SW 1271 (cell line): Measurements from ENCODE around the gene NAALADL1.
"Not testable (repeated sequence)": the region's sequence is repeated elsewhere in the genome, so short reads cannot be mapped to it uniquely, and the experiment has no call there.

Source experiments
- DNase-seq, 2 experiments: peaks; one replicate each; lab custom pipeline; 2025; lab: John Stamatoyannopoulos, UW

Gene NAALADL1

DNA sequence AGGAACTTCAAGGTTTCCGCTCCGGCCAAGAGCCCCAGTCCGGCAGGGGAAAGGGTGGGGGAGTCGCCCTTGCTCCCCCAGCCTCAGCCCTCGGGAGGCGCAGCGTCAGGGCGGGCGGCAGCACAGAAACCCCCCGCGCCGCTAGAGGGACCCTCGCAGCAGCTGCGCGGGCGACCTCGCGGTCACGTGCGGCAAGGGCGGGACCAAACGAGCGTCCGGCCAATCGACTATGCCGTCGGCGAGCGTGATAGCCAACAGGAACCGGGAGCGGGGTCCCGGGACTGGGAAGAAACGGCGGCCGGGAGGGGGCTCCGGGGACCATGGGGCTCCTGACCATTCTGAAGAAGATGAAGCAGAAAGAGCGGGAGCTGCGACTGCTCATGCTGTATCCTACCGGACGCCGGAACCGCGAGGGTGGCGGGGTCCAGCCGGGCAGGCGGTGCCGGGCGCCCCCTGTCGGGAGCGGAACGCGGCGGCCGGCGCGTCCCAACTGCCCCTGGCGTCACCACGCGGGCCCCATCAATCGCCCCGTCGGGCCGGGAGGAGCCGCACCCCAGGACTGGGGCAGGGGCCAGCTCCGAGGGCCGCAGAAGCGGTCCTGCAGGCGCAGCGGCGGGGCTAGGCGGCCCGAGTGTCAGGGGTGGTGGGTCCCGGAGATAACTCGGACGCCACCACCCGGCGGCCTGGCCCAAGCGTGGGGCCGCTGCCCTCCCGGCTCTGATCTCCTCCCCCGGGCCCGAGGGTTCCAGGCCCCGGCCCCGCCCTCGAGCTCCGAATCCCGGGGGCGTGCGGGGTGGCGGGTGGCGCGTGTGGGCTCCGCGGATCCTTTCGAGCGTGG is 44.2 kb downstream of the NAALADL1 start, which contains the start of gene ARL2:
Gene ARL2, plus strand, starts transcription at position 273 of the 838 bp plus-strand sequence. Its CDS starts 48 bp downstream, at position 321.
- peak; percentile 65 to 87 for DNase-seq

DNA sequence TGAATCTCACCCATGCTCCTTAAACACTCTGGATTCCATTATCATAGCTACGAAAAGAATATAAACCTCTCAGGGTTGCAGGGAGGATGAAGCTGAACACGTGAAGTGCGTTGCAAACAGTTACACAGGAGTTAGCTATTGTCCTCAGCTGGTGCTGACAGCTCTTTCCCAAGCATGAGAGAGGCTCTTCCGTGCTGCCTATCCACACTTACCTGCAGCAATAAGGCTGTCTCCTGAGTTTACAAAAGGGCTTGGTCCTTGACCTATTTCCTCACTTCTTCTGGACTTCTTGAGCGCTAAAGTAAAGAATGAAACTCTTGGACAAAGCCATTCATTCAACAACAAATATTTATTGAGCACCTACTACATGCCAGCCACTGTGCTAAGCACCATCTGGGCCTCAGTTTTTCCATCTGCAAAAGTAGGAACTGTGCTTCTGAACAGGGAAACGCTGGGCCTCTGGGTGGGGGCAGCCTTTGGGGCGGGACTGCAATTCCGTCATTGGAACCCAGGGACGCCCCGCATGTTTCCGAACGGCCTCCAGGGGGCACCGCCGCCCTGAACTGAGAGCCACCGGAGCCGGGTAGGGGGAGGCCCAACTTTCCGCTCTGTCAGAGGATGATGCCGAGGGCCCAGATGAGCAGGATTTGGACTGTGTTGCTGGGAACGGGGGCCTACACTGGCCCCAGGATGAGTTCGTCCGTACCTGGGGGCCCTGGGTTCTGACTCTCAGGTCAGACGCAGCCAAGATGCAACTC is 45.0 kb downstream of the NAALADL1 start:
- DNase-seq, result peak; percentile 67 to 83

DNA sequence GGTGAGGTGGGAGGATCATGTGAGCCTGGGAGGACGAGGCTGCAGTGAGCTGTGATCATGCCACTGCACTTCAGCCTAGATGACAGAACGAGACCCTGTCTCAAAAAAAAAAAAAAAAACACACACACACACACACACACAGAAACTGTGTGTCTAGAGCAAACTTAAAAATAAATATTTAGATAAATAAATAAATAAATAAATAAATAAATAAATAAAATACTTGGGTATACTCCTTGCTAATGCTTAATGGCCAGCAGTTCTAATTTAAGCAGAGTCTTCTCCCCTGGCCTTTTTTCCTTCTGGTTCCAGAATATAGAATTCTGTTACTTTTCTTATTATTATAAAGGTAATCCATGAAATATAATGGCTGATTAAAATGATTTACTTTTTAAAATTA is 49.5 kb downstream of the NAALADL1 start:
- no peak for DNase-seq

DNA sequence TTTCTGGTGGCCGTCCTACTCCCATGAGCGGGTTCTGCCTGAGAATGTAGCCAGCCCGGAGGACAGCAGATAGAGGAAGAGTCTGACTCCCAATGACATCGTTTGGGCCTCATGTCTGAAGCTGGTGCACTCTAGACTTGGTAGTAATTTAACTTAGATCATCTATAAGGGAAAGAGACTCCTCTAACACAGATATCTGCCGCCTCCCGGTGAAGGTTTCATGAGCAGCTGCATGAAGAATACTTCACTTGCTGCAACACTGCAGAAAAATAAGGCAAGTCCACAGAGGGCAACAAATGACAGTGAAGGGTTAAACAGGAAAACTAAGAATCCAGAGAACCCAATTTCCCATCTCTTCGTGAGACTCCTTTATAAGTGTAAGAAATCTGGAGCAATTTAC is 50.3 kb downstream of the NAALADL1 start:
- DNase-seq, result no peak

DNA sequence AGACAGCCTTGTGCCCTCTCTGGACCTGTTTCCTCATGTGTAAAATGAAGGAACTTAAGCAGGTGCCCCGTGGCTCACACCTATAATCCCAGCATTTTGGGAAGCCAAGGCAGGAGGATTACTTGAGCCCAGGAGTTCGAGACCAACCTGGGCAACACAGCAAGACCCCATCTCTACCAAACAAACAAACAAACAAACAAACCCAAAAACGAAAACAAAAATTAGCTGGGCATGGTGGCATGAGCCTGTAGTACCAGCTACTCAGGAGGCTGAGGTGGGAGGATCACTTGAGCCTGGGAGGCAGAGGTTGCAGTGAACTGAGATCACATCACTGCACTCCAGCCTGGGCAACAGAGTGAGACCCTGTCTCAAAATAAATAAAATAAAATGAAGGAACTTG is 54.4 kb downstream of the NAALADL1 start:
- DNase-seq, result not testable (repeated sequence)

DNA sequence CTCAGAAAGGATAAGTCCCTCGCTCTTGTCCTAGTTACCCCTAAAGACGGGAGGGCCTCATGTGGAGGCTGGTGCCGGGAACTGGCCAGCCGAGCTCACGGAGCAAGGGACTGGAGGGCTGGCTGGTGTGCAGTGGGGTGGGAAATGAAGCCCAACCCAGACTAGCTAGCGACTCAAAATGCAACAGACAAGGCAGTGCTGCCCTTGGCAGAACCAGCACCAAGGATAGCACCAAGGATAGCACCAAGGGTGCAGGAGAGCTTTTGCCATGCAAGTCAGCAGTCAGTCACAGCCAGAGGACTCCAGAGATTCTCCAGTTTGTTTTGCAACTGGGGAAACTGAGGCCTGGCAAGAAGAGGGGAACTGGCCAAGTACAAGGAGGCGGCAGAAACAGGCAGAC is 55.1 kb downstream of the NAALADL1 start:
- no peak for DNase-seq

DNA sequence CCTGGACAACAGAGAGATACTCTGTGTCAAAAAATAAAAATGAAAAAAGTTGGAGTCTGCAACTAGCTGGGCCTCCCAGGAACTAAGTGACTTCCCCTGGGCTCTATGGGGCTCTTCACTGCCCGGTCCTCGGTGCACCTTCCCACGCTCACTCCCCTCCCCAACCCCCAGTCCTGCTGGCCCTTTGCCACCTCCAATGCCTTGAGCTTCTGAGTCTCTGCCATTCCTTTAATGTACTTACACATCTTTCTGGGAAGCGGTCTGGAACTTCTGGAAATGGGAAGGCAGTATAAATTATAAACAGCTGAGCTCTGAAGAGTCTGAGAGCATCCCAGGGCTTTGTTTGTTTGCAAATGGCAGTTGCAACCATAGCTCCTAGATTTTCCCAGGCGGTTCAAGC is 55.6 kb downstream of the NAALADL1 start:
- no peak for DNase-seq

DNA sequence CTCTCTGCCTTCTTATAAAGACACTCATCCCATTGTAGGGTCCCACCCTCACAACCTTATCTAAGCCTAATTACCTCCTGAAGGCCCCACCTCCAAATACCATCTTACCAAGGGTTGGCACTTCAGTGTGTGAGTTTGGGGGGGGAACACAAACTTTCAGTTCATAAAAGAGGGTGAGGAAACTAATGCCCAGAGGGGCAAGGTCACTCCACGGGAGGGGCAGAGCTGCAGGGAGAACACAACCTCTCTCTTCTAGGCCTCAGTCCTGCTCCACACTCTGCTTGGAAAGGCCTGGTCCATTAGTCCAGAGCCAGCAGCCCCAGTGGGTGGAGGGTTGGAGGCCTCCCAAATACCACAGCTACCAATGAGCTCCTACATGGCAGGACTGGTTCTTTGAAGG is 58.9 kb downstream of the NAALADL1 start:
- DNase-seq, result no peak

DNA sequence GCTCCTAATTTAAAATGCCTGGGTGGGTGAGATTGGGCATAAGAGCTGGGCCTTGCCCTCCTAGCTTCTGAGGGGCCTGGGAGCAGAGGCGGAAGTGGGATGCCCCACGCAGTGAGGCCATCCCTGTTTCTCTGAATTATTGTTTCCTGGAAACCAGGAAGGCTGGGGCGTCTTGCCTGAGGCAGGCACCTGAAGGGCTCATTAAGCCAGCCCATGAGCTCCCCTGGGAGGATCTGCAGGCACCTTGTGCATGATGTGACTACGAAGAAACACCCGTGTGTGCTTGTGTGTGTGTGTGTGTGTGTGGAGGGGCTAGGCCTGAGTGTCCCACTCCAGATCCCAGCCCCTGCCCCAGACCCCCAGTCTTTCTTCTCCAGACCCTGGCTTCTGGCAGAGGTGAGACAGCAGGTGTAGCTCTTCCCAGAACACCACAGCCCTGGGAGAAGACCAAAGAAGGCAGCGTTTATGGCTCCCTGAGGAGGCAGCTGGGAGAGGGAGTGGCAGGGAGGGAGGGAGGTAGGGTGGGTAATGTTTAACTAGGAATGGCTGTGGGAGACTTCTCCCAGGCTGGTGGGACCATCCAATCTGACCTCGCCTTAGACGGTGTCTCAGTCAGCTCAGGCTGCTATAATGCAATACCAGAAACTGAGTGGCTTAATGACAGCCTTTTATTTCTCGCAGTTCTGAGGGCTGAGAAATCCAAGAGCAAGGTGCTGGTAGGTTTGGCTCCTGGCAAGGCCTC is 59.5 kb downstream of the NAALADL1 start:
- no peak for DNase-seq

DNA sequence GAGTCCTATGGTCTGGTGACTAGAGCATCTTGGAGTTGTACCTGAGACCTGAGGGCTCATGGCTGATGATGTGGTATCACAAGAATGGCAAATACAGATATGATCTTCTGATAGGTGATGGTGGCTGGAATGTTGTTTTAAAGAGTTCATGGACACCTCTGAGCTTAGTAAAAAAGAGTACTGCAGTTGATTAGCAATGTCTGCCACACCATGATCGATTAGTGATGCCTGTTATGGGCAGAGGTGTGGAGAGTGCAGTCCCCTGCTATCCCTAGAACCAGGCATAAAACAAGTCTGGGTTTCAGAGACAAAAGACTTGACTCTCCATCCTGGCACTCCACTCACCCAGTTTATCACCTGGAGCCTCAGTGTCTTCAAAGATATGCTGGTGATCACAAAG is 60.2 kb downstream of the NAALADL1 start:
- peak in 1 of 2 experiments; percentile 16 for DNase-seq

DNA sequence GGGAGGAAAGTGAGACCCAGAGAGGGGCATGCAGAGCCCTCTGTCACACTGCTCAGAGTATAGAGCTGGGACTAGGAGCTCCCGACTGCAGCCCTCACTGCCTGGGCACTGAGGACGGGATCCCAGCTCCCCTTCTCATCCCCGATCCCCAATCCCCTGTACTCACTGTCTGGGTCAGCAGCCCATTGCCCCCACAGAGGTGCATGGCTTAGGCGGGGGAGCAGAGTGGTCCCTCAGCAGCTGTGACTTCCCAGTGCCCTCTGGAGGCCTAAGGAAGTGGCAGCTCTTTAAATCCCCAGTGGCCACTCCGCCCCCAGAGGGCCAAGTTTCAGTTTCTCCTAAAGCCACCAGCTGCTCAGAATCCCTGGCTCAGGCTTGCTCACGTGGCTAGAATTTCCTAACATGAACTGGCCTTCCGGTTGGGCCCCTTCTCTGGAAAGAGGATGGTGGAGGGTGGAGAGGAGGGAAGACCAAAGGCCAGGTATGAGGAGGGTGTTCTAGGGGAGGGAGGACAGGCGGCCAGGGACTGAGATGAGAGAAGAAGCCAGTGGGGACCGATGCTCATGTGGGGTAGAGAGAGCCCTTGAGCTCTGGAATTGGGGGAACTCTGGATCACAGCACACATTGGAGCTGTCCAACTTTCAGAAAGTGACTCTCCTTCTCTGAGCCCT is 61.5 kb downstream of the NAALADL1 start, which contains the start of gene BATF2:
Gene BATF2, minus strand, starts transcription at position 262 of the 671 bp plus-strand sequence. Its CDS starts 57 bp downstream, at position 205.
- peak; percentile 40 to 80 for DNase-seq

DNA sequence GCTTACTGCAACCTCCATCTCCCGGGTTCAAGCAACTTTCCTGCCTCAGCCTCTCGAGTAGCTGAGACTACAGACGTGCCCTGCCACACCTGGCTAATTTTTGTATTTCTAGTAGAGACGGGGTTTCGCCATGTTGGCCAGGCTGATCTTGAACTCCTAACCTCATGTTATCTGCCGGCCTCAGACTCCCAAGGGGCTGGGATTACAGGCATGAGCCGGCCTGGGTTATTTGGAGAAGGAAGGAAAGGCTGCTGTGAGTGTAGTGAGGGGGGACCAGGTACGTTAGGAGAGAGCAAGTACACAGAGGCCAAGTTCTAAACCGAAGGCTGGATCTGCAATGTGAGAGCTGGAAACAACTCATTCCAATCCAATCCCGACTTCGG is 62.0 kb downstream of the NAALADL1 start:
- DNase-seq, result no peak
